Epithelial cell of esophagus (primary cell): ENCODE measurements around the gene TARS3.
"Not testable (repeated sequence)": the region's sequence is repeated elsewhere in the genome, so short reads cannot be mapped to it uniquely, and the experiment has no call there.

Experiments
- DNase-seq: peaks from one replicate; pipeline ENCODE4 v3.0.0; 2010; ENCODE audit warnings: low read depth
- H3K4me3 ChIP-seq: 2 replicates; pipeline ENCODE4 v1.5.1; 2011; ENCODE audit warnings: mild to moderate bottlenecking, low read length, control low read depth
- CTCF ChIP-seq: IDR thresholded peaks from 2 replicates; pipeline ENCODE4 v1.5.1; 2011; ENCODE audit warnings: low read depth, mild to moderate bottlenecking, low read length, control low read depth, inconsistent platforms; ENCODE audit not compliant: insufficient read depth; ENCODE audit errors: missing control alignments

The TARS3 gene

GRCh38 chr15:101667881-101668280 is 56.4 kb downstream of the TARS3 start:
- TF ChIP-seq CTCF, result no peak
- no peak overlapping the region for H3K4me3 ChIP-seq
- DNase-seq, result no peak

- peak; percentile 31 for DNase-seq
- H3K4me3 ChIP-seq, result no peak overlapping the region
- peak; percentile 42 for TF ChIP-seq CTCF
Measured at GRCh38 chr15:101664303-101664913, 59.9 kb downstream of the TARS3 start.

- no peak overlapping the region for H3K4me3 ChIP-seq
- DNase-seq, result no peak
- TF ChIP-seq CTCF, result no peak
Measured at GRCh38 chr15:101662203-101662602, 62.1 kb downstream of the TARS3 start.

GRCh38 chr15:101660005-101660404 is 64.3 kb downstream of the TARS3 start:
- DNase-seq, result no peak
- H3K4me3 ChIP-seq, result no peak overlapping the region
- no peak for TF ChIP-seq CTCF

GRCh38 chr15:101657968-101658784 is 66.1 kb downstream of the TARS3 start:
- TF ChIP-seq CTCF, result no peak
- H3K4me3 ChIP-seq, result no peak overlapping the region
- peak; percentile 27 for DNase-seq

- TF ChIP-seq CTCF, result no peak
- DNase-seq, result no peak
- no peak overlapping the region for H3K4me3 ChIP-seq
Measured at GRCh38 chr15:101657171-101657570, 67.1 kb downstream of the TARS3 start.

- not testable (repeated sequence) for DNase-seq, H3K4me3 ChIP-seq
Measured at GRCh38 chr15:101654624-101655337, 69.5 kb downstream of the TARS3 start.
